Panc1 (cell line): Measurements from ENCODE around the gene SMAD6. TPM values are rescaled to one million over a fixed set of nuclear protein-coding genes. Genes with fewer than 3 reads are reported as not detected.

Source experiments
- ATAC-seq: fragments of 200-7000 bp; cut with Tn5 transposase; 2 replicates; pipeline ENCODE4 v1.9.1; 2020; ENCODE audit warnings: mild to moderate bottlenecking, moderate library complexity
- BruUV-seq: library from RNA; stranded (reverse); fragments of 400-500 nt; replicated peaks from 2 replicates; lab custom pipeline; 2021; lab: Mats Ljungman, UMichigan
- CTCF ChIA-PET: fragments of 300-600 bp; sonication (Branson Sonifier 250); formaldehyde crosslinking; loops from one replicate; lab custom pipeline; 2022; ENCODE audit warnings: antibody characterized with exemption; lab: Charles Lee
- POLR2A ChIA-PET: fragments of 300-600 bp; sonication (Branson Sonifier 250); formaldehyde crosslinking; loops from one replicate; lab custom pipeline; 2022; ENCODE audit warnings: antibody characterized with exemption; lab: Charles Lee
- DNase-seq: peaks from one replicate; pipeline ENCODE4 v3.0.0-alpha.2; 2010; ENCODE audit warnings: low read depth, low spot score
- H3K27ac ChIP-seq: 2 replicates; pipeline ENCODE4 v1.5.1; 2011; ENCODE audit warnings: mild to moderate bottlenecking, low read length, inconsistent platforms
- H3K27me3 ChIP-seq: fragments of 200-500 bp; sonication (Bioruptor generic); 2 replicates; pipeline ENCODE4 v1.6.0; 2014; ENCODE audit warnings: low read length, inconsistent platforms; ENCODE audit not compliant: control insufficient read depth, insufficient read depth
- H3K36me3 ChIP-seq: fragments of 200-500 bp; sonication (Bioruptor generic); 2 replicates; pipeline ENCODE4 v1.5.1; 2014; ENCODE audit warnings: inconsistent platforms, mild to moderate bottlenecking, low read length, moderate library complexity; ENCODE audit not compliant: control insufficient read depth, insufficient read depth
- H3K4me1 ChIP-seq: 2 replicates; pipeline ENCODE4 v1.5.1; 2011; ENCODE audit warnings: inconsistent platforms, mild to moderate bottlenecking, low read length, moderate library complexity; ENCODE audit not compliant: control insufficient read depth, insufficient read depth
- H3K4me3 ChIP-seq, 2 experiments: 2 replicates each; pipeline ENCODE4 v1.5.1; 2011 to 2012; ENCODE audit warnings: low read depth in 2 of 2, low read length in 2 of 2, mild to moderate bottlenecking in 2 of 2, inconsistent platforms in 1 of 2, moderate library complexity in 1 of 2
- H3K9me3 ChIP-seq: fragments of 200-500 bp; sonication (Bioruptor generic); 2 replicates; pipeline ENCODE4 v1.5.1; 2014; ENCODE audit warnings: low read depth, mild to moderate bottlenecking, inconsistent platforms, low read length, moderate library complexity; ENCODE audit not compliant: control insufficient read depth, insufficient read depth
- CTCF ChIP-seq: fragments of 450-650 bp; IDR thresholded peaks from 2 replicates; pipeline ENCODE4 v1.5.1; 2017; ENCODE audit warnings: mild to moderate bottlenecking
- POLR2AphosphoS5 ChIP-seq: IDR thresholded peaks from 2 replicates; pipeline ENCODE4 v1.6.1; 2012; ENCODE audit warnings: mild to moderate bottlenecking, low read depth, low read length, moderate library complexity
- REST ChIP-seq, 2 experiments: IDR thresholded peaks; 2 replicates each; pipeline ENCODE4 v1.6.1; 2011 to 2012; ENCODE audit warnings: low read depth in 2 of 2, control low read depth in 1 of 2, low read length in 1 of 2, mild to moderate bottlenecking in 1 of 2, moderate library complexity in 1 of 2; ENCODE audit not compliant: insufficient read depth in 1 of 2
- SIN3A ChIP-seq: IDR thresholded peaks from 2 replicates; pipeline ENCODE4 v1.6.1; 2012; ENCODE audit warnings: low read depth, mild to moderate bottlenecking, low read length, moderate library complexity, borderline replicate concordance; ENCODE audit not compliant: insufficient read depth
- TCF7L2 ChIP-seq: IDR thresholded peaks from 2 replicates; pipeline ENCODE4 v1.6.1; 2011; ENCODE audit warnings: mild to moderate bottlenecking, low read depth, low read length, inconsistent platforms
- in situ Hi-C: cut with HindIII; loops from 2 replicates; pipeline ENCODE4 v1.10.0; 2016; ENCODE audit warnings: low sequenced_read_pairs, low pct_unique_long_range_greater_than_20kb
- intact Hi-C: fragments of 100-400 bp; cut with micrococcal nuclease; formaldehyde crosslinking; loops from one replicate; pipeline ENCODE4 v1.10.0; 2022; ENCODE audit not compliant: unreplicated experiment
- total RNA-seq: library from RNA; stranded (reverse); gene quantifications from one replicate; pipeline ENCODE4 v1.2.1, GENCODE V29; 2021; ENCODE audit not compliant: unreplicated experiment

Gene SMAD6
- total RNA-seq, 1 experiment from 2014 or later = 45.9 TPM

GRCh38 chr15:66670175-66670574 lies 31.9 kb upstream of the SMAD6 start:
- CTCF ChIA-PET = no interaction called here

GRCh38 chr15:66670762-66671580 lies 31.1 kb upstream of the SMAD6 start:
- Histone ChIP-seq H3K27me3 (no peaks in the 10 kb centered on the region), H3K4me1 (0 out of 2 replicates have a peak, but pooled peaks cover 2% of the 10 kb centered on the region), H3K9me3 (no peaks in the 10 kb centered on the region), H3K27ac (no peak overlapping the region), H3K36me3 (no peaks in the 10 kb centered on the region), H3K4me3 (peak overlapping the region in 1 of 2 experiments; percentile 12; a peak in 2 of 4 replicates)
- in situ Hi-C loops (no loop called here), intact Hi-C loops (no loop called here)
- DNase-seq (no peak), ATAC-seq (peak; percentile 81)
- BruUV-seq = no TSS peak
- CTCF ChIA-PET = no interaction called here
- POLR2A ChIA-PET = no interaction called here
- TF ChIP-seq CTCF (no peak), SIN3A (no peak), REST (IDR thresholded peaks at IDR 0.05; ENCODE audit: insufficient read depth in 1 of 2, low read depth in 2 of 2, low read length in 1 of 2) (no peak), POLR2AphosphoS5 (no peak)

More at GRCh38 chr15:66670175-66670574, 31.9 kb upstream of the SMAD6 start:
- Histone ChIP-seq H3K4me1 (0 out of 2 replicates have a peak, but pooled peaks cover 2% of the 10 kb centered on the region), H3K27me3 (no peaks in the 10 kb centered on the region), H3K27ac (no peak overlapping the region), H3K36me3 (no peaks in the 10 kb centered on the region), H3K9me3 (no peaks in the 10 kb centered on the region), H3K4me3 (no peak overlapping the region)
- in situ Hi-C loops = no loop called here
- TF ChIP-seq CTCF (no peak), REST (IDR thresholded peaks at IDR 0.05; ENCODE audit: insufficient read depth in 1 of 2, low read depth in 2 of 2, low read length in 1 of 2) (no peak), POLR2AphosphoS5 (no peak), TCF7L2 (no peak), SIN3A (no peak)
- POLR2A ChIA-PET = interaction anchor here (0.6 kb wide), 1 partner anchor 62 kb away, joined by 7 read pairs; no protein-coding TSS in a partner anchor
- ATAC-seq = no peak
- no TSS peak for BruUV-seq
- intact Hi-C loops = no loop called here
- DNase-seq = no peak
